ENCODE measurements around the gene LHX4. TPM values are rescaled to one million over a fixed set of nuclear protein-coding genes. Genes with fewer than 3 reads are reported as not detected.

LHX4 gene
- polyA plus RNA-seq, 1 donor from 2014 or later = 0.25 TPM

DNA sequence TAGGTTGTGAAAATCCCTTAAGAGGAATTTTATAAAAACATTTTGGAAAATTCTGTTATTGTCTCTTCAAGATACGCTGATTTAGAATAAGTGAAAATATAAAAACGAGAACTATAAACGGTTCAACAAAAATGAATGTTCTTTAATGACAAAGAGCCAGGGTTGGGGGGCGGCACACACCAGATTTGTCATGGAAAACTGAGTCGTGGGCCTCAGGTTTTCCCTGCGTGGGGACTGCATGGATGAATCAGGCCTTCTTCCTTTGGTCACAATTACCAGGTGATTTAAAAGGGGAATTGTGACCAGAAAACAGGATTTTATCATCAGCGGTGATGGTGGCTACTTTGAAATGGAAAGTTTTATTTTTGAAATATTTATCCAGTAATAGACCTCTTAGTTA, 8.6 kb downstream of the LHX4 start:
- H3K4me3 Mint-ChIP-seq = no peak overlapping the region
- H3K4me1 Mint-ChIP-seq = peaks cover 6 to 12% (median 8%) of the 10 kb centered on the region in 3 donors
- peaks cover 0 to 2% (median 0%) of the 10 kb centered on the region in 3 donors for H3K9me3 Mint-ChIP-seq
- H3K27ac Mint-ChIP-seq = no peak overlapping the region
- H3K27me3 Mint-ChIP-seq = peaks cover 66% of the 10 kb centered on the region
- H3K36me3 Mint-ChIP-seq = no peaks in the 10 kb centered on the region

DNA sequence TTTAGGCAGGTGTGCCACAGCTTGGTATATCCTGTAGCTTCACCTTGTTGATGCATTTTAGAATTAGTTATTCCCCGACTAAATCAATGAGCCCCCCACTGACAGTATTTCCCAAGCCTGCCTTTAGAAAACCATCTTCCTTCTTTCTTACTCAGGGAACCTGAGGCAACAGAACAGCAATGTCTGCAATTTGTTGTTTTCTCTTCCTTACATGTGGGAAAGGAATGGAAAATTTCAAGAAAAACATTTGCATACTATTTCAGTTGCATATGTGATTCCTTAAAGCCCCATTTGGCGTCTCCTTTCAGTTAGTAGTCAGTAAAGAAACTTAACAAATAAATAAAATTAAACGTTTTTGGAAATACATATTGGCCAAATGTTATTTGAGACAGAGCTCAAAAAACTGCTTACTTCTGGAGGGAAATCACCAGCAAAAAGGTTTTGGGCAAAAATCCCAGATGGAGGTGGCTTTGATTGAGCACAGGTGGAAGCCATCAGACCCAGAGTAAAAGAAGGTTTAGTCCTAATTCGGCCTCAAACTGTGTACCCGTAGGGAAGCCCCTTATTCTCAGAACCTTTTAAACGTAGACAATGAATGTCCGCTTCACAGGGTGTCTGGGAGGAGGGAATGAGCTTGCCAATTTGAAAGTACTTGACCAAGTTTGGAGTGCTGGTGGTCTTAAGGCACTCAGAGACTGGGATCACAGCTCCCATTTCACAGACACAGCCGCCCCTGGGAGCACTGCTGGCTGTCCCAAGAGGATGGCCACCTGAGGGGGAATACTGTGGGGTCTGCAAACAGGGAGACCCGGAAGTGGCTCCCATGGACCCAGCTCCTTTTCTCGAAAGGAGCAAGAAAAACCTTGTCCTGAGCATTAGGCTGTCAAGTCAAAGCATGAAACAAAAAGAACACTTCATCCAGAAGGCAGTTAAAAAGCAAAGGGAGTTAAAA, 9.4 kb downstream of the LHX4 start:
- H3K4me3 Mint-ChIP-seq = peak overlapping the region in 1 of 4 donors; percentile 19

DNA sequence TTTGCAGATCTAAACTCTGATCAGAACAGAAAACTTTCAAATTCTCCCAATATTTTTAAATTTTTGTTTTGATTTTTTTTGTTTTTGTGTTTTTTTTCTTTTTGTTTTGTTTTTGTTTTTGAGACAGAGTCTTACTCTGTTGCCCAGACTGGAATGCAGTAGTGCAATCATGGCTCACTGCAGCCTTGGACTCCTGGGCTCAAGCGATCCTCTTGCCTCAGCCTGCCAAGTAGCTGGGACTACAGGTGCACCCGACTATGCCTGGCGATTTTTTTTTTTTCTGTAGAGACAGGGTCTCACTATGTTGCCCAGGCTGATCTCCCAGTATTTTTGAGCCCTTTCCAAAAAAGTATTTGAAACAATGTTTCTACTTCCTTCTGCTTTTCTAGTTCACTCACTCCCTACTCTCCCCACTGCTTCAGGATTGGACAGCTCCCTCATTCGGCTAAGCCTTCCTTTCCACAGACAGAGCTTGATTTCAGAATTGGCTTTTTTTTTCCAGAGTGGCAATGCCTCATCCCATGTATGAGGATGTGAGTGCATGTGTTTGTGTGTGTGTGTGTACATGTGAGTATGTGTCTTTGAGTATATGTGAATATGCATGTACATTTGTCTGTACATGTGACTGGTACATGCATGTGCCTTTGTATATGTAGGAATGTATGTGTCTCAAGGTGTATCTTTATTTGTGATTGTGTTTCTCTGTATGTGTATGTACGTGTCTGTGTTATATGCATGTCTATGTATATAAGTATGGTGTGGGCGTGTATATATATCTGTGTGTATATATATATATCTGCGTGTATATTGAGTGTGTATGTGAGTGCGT, 11.9 kb downstream of the LHX4 start:
- H3K27me3 Mint-ChIP-seq = peaks cover 46% of the 10 kb centered on the region
- no peaks in the 10 kb centered on the region for H3K36me3 Mint-ChIP-seq
- no peaks in the 10 kb centered on the region for H3K9me3 Mint-ChIP-seq
- H3K27ac Mint-ChIP-seq = no peak overlapping the region
- H3K4me1 Mint-ChIP-seq = no peaks in the 10 kb centered on the region
- H3K4me3 Mint-ChIP-seq = no peak overlapping the region

More for the DNA sequence above, 9.4 kb downstream of the LHX4 start:
- no peaks in the 10 kb centered on the region for H3K36me3 Mint-ChIP-seq
- peaks cover 3 to 6% (median 5%) of the 10 kb centered on the region in 3 donors for H3K4me1 Mint-ChIP-seq
- H3K27me3 Mint-ChIP-seq = peaks cover 63% of the 10 kb centered on the region
- no peak overlapping the region for H3K27ac Mint-ChIP-seq
- no peaks in the 10 kb centered on the region for H3K9me3 Mint-ChIP-seq

- Mint-ChIP-seq H3K4me3 (no peak overlapping the region), H3K27ac (no peak overlapping the region), H3K4me1 (no peaks in the 10 kb centered on the region), H3K9me3 (no peaks in the 10 kb centered on the region), H3K27me3 (peaks cover 36% of the 10 kb centered on the region), H3K36me3 (no peaks in the 10 kb centered on the region)
Measured at GRCh38 chr1:180243517-180244221, 13.6 kb downstream of the LHX4 start.

DNA sequence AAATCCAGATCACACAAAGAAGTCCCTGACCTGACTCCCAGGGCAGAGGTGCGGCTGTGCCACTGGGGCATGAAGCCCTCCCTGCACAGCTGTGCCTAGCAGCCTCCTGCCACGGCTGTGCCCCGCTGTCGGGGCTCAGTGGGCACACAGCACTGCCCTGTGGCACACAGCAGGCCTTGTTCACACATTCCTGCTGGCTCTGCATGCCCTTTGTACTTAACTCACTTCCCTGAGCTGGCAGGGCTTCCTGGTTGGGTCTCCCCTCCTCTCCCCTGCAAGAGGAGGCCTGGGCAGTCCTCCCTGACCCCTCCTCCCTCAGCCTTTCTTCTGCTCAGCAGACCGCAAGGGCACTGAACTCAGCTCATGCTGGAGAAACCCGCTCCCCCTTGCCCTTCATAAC, 14.8 kb downstream of the LHX4 start:
- H3K4me1 Mint-ChIP-seq = no peaks in the 10 kb centered on the region
- H3K9me3 Mint-ChIP-seq = no peaks in the 10 kb centered on the region
- no peaks in the 10 kb centered on the region for H3K36me3 Mint-ChIP-seq
- no peak overlapping the region for H3K27ac Mint-ChIP-seq
- peaks cover 34% of the 10 kb centered on the region for H3K27me3 Mint-ChIP-seq
- no peak overlapping the region for H3K4me3 Mint-ChIP-seq

DNA sequence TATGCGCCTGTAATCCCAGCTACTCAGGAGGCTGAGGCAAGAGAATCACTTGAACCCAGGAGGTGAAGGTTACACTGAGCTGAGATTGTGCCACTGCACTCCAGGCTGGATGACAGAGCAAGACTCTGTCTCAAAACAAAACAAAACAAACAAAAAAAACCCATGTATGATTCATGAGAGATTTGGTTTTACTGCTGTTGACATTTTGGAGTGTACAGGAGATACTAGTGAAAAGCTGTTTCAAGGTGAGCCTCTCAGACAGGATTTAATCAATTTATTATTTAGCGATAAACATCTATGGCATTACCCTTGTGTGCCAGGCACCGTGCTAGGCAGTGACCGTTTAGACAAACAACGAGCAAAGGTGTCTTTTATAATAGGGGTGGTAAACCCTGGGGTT, 16.5 kb downstream of the LHX4 start:
- H3K9me3 Mint-ChIP-seq = no peaks in the 10 kb centered on the region
- H3K36me3 Mint-ChIP-seq = no peaks in the 10 kb centered on the region
- no peak overlapping the region for H3K4me3 Mint-ChIP-seq
- no peak overlapping the region for H3K27ac Mint-ChIP-seq
- no peaks in the 10 kb centered on the region for H3K4me1 Mint-ChIP-seq
- H3K27me3 Mint-ChIP-seq = peaks cover 30% of the 10 kb centered on the region

GRCh38 chr1:180247061-180247460, 17.0 kb downstream of the LHX4 start:
- H3K27ac Mint-ChIP-seq = no peak overlapping the region
- no peaks in the 10 kb centered on the region for H3K4me1 Mint-ChIP-seq
- no peaks in the 10 kb centered on the region for H3K36me3 Mint-ChIP-seq
- H3K4me3 Mint-ChIP-seq = no peak overlapping the region
- H3K27me3 Mint-ChIP-seq = peaks cover 26% of the 10 kb centered on the region
- H3K9me3 Mint-ChIP-seq = no peaks in the 10 kb centered on the region

DNA sequence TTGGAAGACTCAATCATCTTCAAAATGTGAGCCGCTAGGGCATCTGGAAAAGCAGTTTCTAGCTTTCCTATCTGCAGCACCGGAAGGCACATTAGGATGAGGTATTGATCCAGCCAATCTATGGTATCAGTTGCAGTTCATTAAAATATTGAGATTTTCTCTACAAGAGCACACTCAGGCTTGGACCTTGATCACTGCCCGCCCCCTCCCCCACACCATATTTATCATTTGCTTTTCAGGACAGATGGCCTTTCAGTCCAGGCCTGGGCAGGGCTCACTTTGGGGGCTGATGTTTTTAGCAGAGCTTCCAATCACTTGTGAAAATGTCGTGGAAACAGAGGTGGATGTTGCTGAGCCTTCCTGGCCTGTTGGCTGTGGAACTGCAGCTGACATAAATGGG, 17.5 kb downstream of the LHX4 start:
- H3K27me3 Mint-ChIP-seq = peaks cover 25% of the 10 kb centered on the region
- H3K4me1 Mint-ChIP-seq = peaks cover 0 to 2% (median 0%) of the 10 kb centered on the region in 3 donors
- H3K9me3 Mint-ChIP-seq = no peaks in the 10 kb centered on the region
- no peak overlapping the region for H3K4me3 Mint-ChIP-seq
- no peak overlapping the region for H3K27ac Mint-ChIP-seq
- H3K36me3 Mint-ChIP-seq = no peaks in the 10 kb centered on the region

DNA sequence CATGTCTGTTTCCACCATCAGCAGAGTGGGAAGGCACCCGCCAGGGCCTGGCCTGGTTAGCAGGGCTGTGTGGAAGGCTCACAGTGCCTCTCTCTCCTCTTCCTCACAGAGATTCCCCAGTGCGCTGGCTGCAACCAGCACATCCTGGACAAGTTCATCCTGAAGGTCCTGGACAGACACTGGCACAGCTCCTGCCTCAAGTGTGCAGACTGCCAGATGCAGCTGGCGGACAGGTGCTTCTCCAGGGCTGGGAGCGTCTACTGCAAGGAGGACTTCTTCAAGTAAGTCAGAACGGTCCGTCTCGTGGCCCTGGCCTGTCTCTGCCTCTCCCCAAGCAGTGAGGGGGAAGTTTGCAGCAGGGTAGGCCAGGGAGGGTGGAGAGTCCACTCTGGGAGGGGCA, 18.1 kb downstream of the LHX4 start:
- no peak overlapping the region for H3K4me3 Mint-ChIP-seq
- H3K4me1 Mint-ChIP-seq = peaks cover 0 to 4% (median 0%) of the 10 kb centered on the region in 3 donors
- no peak overlapping the region for H3K27ac Mint-ChIP-seq
- no peaks in the 10 kb centered on the region for H3K9me3 Mint-ChIP-seq
- H3K27me3 Mint-ChIP-seq = peaks cover 29% of the 10 kb centered on the region
- H3K36me3 Mint-ChIP-seq = no peaks in the 10 kb centered on the region

DNA sequence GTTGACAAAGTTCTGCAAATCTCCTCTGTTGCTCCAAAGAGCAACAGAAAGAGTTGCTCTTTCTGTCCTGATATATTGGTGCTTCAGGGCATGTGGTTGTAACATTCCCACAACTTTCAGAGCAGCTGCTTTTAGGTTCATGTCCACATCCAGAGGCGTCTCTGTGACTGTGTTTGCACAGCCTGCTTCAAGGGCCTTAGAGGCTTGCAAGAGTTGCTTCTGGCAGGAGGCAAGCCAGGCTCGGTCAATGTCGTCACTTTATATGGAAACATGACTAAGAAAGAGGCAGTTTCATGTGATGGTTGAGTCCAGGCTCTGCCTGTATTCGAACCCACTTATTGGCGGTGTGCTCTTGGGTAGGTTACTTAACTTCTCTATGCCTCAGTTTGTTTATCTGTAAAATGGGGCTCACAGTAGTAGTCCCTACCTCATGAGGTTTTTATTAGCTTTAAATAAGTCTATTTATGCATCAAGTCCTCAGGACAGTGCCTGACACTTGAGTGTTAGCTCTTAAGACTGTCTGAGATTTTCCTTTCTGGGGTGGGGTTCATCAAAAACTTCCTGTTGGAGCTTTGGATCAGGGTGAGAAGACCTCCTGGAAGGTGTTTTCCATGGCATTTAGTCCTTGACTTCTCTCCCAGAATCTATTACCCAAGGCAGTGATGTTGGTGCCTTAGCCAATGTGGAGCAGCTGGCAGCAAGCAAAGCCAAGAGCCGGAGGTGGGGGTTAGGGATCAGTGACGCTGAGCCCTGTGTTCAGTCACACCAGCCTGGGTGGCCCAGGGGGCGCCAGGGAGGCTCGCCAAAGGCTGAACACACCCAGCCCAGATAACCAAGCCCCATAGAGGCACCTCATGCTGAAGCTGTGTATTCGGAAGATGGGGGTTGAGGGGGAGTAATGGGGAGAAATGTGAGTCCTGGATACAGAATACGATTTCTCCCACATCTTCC, 18.9 kb downstream of the LHX4 start:
- no peak overlapping the region for H3K27ac Mint-ChIP-seq
- H3K27me3 Mint-ChIP-seq = peaks cover 26% of the 10 kb centered on the region
- H3K9me3 Mint-ChIP-seq = no peaks in the 10 kb centered on the region
- no peak overlapping the region for H3K4me3 Mint-ChIP-seq
- H3K36me3 Mint-ChIP-seq = no peaks in the 10 kb centered on the region
- H3K4me1 Mint-ChIP-seq = peaks cover 0 to 4% (median 0%) of the 10 kb centered on the region in 3 donors

DNA sequence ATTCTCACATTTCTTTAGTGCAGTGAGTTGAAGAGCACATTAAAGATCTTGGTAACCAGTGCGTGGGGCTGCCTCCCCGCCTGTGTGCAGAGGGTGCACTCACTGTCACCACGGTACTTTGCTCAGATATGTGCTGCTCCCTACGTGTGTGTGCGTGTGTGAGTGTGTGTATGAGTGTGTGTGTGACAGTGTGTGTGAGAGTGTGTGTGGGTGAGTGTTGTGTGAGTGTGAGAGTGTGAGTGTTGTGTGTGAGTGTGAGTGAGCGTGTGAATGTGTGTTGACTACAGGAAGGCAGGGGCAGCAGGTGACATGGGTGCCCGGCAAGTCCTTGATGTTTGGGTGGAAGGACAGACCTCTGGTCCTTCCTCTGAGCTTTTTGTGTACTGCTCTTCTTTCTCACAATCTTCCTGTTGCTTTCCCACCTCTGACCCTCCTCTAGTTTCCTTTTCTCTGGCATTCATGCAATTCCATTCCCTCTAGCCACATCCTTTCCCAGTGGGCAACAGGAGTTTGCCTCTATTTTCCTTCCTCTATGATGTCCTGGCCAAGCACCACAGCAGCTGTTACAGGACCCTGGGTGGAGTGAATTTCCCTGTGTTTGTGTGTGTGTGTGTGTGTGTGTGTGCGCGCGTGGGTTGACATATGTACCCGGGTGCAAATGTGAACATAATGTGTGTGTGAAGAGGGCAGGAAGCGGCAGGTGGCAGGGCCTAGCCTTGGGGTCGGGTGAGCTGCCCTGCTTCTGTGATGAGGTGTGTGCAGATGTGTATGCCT, 19.8 kb downstream of the LHX4 start:
- Mint-ChIP-seq H3K4me1 (peaks cover 0 to 4% (median 0%) of the 10 kb centered on the region in 3 donors), H3K4me3 (no peak overlapping the region), H3K36me3 (no peaks in the 10 kb centered on the region), H3K27ac (no peak overlapping the region), H3K9me3 (no peaks in the 10 kb centered on the region), H3K27me3 (peaks cover 27% of the 10 kb centered on the region)

- Mint-ChIP-seq H3K27ac (no peak overlapping the region), H3K27me3 (peaks cover 26% of the 10 kb centered on the region), H3K4me1 (peaks cover 0 to 4% (median 0%) of the 10 kb centered on the region in 3 donors), H3K36me3 (no peaks in the 10 kb centered on the region), H3K9me3 (no peaks in the 10 kb centered on the region), H3K4me3 (no peak overlapping the region)
Measured at GRCh38 chr1:180250499-180250770, 20.4 kb downstream of the LHX4 start.

GRCh38 chr1:180250883-180251509, 20.9 kb downstream of the LHX4 start:
- Mint-ChIP-seq H3K9me3 (no peaks in the 10 kb centered on the region), H3K27me3 (peaks cover 25% of the 10 kb centered on the region), H3K36me3 (no peaks in the 10 kb centered on the region), H3K4me1 (peaks cover 0 to 4% (median 0%) of the 10 kb centered on the region in 3 donors), H3K27ac (no peak overlapping the region), H3K4me3 (no peak overlapping the region)

Measured in IgD-negative memory B cell (primary cell).